ENCODE results near the gene PRCC.

Gene PRCC

DNA sequence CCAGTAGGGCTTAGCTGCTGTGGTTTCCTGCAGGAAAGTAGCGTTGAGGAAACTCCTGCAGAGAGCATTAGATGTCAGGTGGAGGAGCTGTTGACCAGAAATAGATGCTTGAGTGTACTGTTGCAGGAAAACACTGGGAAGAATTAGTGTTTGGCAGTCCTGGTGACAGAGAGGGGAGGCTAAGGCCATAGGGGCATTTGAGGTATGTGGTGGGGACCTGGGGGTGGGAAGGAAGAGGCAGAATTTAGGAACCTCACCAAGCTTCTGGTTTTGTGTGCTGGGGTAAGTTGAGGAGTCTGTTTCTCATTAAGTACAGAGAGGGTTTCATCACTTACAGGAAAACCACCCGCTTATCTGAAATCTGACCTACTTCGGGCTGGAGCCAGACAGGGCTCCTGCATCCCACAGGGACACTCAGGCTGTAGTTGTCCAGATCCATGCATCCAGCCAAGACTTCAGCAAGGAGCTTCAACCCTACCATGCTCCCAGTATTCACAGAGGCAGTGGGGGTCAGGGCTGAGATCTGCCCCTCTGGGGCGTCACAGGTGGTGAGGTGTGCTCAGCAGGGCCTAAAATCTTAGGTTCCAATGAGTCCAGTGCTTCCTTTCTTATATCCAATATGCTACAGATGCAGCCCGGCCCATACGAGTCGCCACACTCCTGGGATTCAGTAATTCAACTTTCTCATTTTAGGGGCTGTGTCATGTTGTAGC lies 34.2 kb downstream of the PRCC start:
- DNase-seq (ENCODE audit: extremely low spot score), result no peak
- TF ChIP-seq L3MBTL2 (conservative IDR thresholded peaks at IDR 0.05) (no peak), BHLHE40 (IDR thresholded peaks at IDR 0.05; ENCODE audit: borderline replicate concordance) (no peak), ARNT (IDR thresholded peaks at IDR 0.05) (no peak), NFRKB (IDR thresholded peaks at IDR 0.05) (no peak), FOXM1 (IDR thresholded peaks at IDR 0.05; ENCODE audit: borderline replicate concordance) (no peak), SP1 (IDR thresholded peaks at IDR 0.05) (no peak), FOXK2 (IDR thresholded peaks at IDR 0.05) (no peak), FOXA1 (IDR thresholded peaks at IDR 0.05) (no peak), SUZ12 (IDR thresholded peaks at IDR 0.05) (no peak), ZNF384 (IDR thresholded peaks at IDR 0.05) (no peak), LEF1 (IDR thresholded peaks at IDR 0.05; ENCODE audit: borderline replicate concordance) (no peak), HDGF (IDR thresholded peaks at IDR 0.05; ENCODE audit: borderline replicate concordance) (no peak), CTBP1 (IDR thresholded peaks at IDR 0.05; ENCODE audit: borderline replicate concordance) (no peak), ELF4 (IDR thresholded peaks at IDR 0.05) (no peak), TARDBP (IDR thresholded peaks at IDR 0.05) (no peak)
- TF ChIP-seq, protein P1, sequence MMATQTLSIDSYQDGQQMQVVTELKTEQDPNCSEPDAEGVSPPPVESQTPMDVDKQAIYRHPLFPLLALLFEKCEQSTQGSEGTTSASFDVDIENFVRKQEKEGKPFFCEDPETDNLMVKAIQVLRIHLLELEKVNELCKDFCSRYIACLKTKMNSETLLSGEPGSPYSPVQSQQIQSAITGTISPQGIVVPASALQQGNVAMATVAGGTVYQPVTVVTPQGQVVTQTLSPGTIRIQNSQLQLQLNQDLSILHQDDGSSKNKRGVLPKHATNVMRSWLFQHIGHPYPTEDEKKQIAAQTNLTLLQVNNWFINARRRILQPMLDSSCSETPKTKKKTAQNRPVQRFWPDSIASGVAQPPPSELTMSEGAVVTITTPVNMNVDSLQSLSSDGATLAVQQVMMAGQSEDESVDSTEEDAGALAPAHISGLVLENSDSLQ (IDR thresholded peaks at IDR 0.05), result no peak
- ChIA-PET CTCF (interaction anchor here (0.6 to 3.5 kb wide), 5 partner anchors 37 to 300 kb away, joined by 3 to 15 read pairs (median 7); partner anchors contain the start of gene NTRK1), POLR2A (no interaction called here)

DNA sequence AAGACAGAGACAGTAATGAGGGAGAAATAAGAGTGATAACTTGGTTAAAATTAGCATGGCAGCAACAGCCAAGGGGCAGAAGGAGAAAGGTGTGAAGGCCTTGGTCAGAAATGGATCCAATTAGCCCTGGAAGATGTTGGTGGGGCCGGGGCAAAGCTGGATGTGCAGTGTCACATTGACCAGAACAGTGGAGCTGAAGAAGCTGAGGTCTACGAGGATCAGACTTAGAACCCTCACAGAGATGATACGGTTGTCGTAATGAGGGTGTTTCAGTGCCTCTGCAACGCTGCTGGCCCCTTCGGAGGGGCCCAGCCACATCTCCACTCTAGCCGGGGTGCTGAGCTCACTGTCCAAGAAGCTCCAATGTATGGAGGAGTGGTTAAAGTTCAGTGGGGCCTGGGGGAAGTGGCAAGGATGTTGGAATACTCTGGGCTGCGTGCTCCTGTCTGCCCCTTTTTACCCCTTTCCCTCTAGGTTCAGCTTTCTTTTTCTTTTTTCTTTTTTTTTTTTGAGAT lies 35.1 kb downstream of the PRCC start:
- ChIA-PET POLR2A (interaction anchor here (1.2 to 1.6 kb wide), 2 partner anchors 11 to 74 kb away, joined by 3 read pairs; partner anchors contain the start of gene ISG20L2), CTCF (interaction anchor here (0.6 to 3.5 kb wide), 3 partner anchors 11 to 87 kb away, joined by 3 to 15 read pairs (median 9); partner anchors contain the start of gene NTRK1)
- DNase-seq (ENCODE audit: extremely low spot score), result no peak
- TF ChIP-seq FOXM1 (IDR thresholded peaks at IDR 0.05; ENCODE audit: borderline replicate concordance) (no peak), FOXK2 (IDR thresholded peaks at IDR 0.05) (no peak), L3MBTL2 (conservative IDR thresholded peaks at IDR 0.05) (no peak), SUZ12 (IDR thresholded peaks at IDR 0.05) (no peak), SP1 (IDR thresholded peaks at IDR 0.05) (no peak), CTBP1 (IDR thresholded peaks at IDR 0.05; ENCODE audit: borderline replicate concordance) (no peak), BHLHE40 (IDR thresholded peaks at IDR 0.05; ENCODE audit: borderline replicate concordance) (no peak), ELF4 (IDR thresholded peaks at IDR 0.05) (no peak), ZNF384 (IDR thresholded peaks at IDR 0.05) (no peak), LEF1 (IDR thresholded peaks at IDR 0.05; ENCODE audit: borderline replicate concordance) (no peak)
- TF ChIP-seq, protein P1 (IDR thresholded peaks at IDR 0.05), result no peak

DNA sequence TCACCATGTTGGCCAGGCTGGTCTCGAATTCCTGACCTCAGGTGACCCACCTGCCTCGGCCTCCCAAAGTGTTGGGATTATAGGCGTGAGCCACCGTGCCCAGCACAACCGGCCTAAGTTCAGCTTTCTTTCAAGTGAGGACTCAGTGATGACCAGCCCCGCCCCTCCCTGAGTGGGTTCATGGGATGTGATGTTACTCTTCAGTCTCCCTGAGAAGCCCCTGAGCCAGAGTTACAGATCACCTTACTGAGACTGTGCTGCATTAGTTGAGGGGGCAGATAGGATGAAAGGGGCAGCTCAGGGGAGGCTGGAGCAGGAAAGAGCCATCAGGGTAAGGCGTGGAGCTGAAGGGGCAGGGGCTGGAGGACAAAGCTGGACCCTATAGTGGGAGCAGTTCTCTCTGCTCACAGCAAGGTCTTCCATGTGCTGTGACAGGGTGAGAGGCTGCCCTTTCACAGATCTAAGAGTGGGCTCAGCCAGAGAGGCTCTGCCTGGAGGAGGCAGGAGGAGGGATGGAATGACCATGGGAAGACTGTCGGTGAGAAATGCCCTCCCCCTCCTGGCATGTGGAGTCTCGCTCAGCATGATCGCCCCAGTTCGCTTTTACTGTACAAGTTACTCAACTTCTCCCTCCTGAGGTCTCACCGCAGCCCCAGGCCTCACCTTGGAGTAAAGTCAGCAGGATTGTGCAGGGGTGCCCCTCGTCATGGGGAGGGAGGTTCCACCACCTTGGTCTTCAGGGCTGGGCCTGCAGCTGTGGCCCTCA lies 35.9 kb downstream of the PRCC start:
- TF ChIP-seq SP1 (IDR thresholded peaks at IDR 0.05), result no peak
- no peak for TF ChIP-seq ARNT (IDR thresholded peaks at IDR 0.05)
- no peak for TF ChIP-seq ELF4 (IDR thresholded peaks at IDR 0.05)
- no peak for TF ChIP-seq L3MBTL2 (conservative IDR thresholded peaks at IDR 0.05)
- TF ChIP-seq SUZ12 (IDR thresholded peaks at IDR 0.05), result no peak
- ChIA-PET POLR2A (interaction anchor here (1.2 to 1.6 kb wide), 2 partner anchors 11 to 74 kb away, joined by 3 read pairs; partner anchors contain the start of gene ISG20L2), CTCF (interaction anchor here (0.6 to 3.5 kb wide), 3 partner anchors 10 to 57 kb away, joined by 3 to 15 read pairs (median 7); partner anchors contain the start of gene NTRK1)
- no peak for DNase-seq (ENCODE audit: extremely low spot score)

DNA sequence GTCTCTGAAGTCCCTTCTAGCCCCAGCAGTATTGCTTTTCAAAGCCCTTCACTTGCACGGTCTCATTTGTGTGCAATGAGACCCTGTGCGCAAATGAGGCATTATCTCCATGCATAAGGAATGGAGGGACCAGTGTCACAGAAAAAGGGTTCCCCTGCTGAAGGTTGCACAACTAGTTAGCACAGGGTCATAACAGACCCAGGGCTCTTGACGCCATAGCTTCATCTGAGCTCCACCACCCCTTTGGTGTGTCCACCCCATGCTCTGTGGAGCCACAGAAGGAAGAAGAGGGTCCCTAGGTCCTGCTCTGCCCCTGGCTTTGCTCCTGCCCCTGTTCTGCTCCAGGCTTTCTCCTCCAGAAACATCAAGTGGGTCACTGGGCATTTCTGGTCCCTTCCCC lies 36.7 kb downstream of the PRCC start:
- POLR2A ChIA-PET, result no interaction called here
- TF ChIP-seq CTBP1 (IDR thresholded peaks at IDR 0.05; ENCODE audit: borderline replicate concordance), result no peak
- TF ChIP-seq, protein P1 (IDR thresholded peaks at IDR 0.05), result no peak
- TF ChIP-seq FOXA1 (IDR thresholded peaks at IDR 0.05), result no peak
- TF ChIP-seq ZNF384 (IDR thresholded peaks at IDR 0.05), result no peak
- TF ChIP-seq SP1 (IDR thresholded peaks at IDR 0.05), result no peak
- TF ChIP-seq BHLHE40 (IDR thresholded peaks at IDR 0.05; ENCODE audit: borderline replicate concordance), result no peak
- no peak for TF ChIP-seq NFRKB (IDR thresholded peaks at IDR 0.05)
- no peak for TF ChIP-seq SUZ12 (IDR thresholded peaks at IDR 0.05)
- TF ChIP-seq HDGF (IDR thresholded peaks at IDR 0.05; ENCODE audit: borderline replicate concordance), result no peak
- TF ChIP-seq FOXM1 (IDR thresholded peaks at IDR 0.05; ENCODE audit: borderline replicate concordance), result no peak
- no peak for TF ChIP-seq LEF1 (IDR thresholded peaks at IDR 0.05; ENCODE audit: borderline replicate concordance)
- TF ChIP-seq FOXK2 (IDR thresholded peaks at IDR 0.05), result no peak
- no peak for DNase-seq (ENCODE audit: extremely low spot score)
- CTCF ChIA-PET, result interaction anchor here (2.8 kb wide), 1 partner anchor 56 kb away, joined by 7 read pairs; the partner anchor contains the start of gene NTRK1

DNA sequence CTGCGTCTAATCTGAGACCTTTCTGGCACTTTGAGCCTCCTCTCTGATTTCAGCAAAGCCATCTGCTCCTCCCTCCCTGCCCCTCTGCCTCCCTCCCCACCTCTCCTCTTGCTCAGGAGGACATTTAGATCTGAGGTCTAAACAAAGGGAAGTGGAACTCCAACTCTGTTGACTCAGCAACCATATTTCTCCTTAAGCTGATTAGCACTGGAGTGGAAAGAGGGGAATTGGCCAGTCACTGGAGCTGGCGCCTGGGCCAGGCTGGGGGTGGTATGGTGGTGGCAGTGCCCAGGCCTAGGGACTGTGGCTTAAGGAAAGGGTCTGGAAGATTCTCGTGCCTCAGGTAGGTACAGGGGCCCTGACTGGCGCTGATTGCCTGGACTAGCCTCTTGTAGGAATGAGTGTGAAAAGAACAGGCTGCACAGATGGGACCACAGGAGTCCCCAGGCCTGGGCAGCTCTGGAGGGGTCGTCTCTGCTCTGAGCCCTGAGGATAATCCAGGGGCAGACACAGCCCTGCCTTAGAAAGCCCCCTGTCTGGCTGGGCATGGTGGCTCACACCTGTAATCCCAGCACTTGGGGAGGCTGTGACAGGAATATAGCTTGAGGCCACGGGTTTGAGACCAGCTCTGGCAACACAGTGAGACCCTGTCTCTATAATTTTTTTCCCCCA lies 37.4 kb downstream of the PRCC start:
- no peak for DNase-seq (ENCODE audit: extremely low spot score)
- ChIA-PET POLR2A (interaction anchor here (1.0 to 1.6 kb wide), 2 partner anchors 9 to 89 kb away, joined by 3 to 8 read pairs; no protein-coding TSS in a partner anchor), CTCF (interaction anchor here (1.2 to 2.8 kb wide), 2 partner anchors 9 to 56 kb away, joined by 3 to 7 read pairs; partner anchors contain the start of gene NTRK1)
- TF ChIP-seq SP1 (IDR thresholded peaks at IDR 0.05), result no peak
- no peak for TF ChIP-seq CTBP1 (IDR thresholded peaks at IDR 0.05; ENCODE audit: borderline replicate concordance)
- TF ChIP-seq ELF4 (IDR thresholded peaks at IDR 0.05), result no peak
- no peak for TF ChIP-seq BHLHE40 (IDR thresholded peaks at IDR 0.05; ENCODE audit: borderline replicate concordance)
- TF ChIP-seq ARNT (IDR thresholded peaks at IDR 0.05), result no peak
- TF ChIP-seq FOXK2 (IDR thresholded peaks at IDR 0.05), result no peak
